GM19455 (cell line): ENCODE measurements around the gene PHKA2.

ENCODE experiments used
- ATAC-seq: cut with Tn5 transposase; IDR thresholded peaks from one replicate; pipeline ENCODE4 v1.9.1; 2021; ENCODE audit not compliant: unreplicated experiment

PHKA2 gene

DNA sequence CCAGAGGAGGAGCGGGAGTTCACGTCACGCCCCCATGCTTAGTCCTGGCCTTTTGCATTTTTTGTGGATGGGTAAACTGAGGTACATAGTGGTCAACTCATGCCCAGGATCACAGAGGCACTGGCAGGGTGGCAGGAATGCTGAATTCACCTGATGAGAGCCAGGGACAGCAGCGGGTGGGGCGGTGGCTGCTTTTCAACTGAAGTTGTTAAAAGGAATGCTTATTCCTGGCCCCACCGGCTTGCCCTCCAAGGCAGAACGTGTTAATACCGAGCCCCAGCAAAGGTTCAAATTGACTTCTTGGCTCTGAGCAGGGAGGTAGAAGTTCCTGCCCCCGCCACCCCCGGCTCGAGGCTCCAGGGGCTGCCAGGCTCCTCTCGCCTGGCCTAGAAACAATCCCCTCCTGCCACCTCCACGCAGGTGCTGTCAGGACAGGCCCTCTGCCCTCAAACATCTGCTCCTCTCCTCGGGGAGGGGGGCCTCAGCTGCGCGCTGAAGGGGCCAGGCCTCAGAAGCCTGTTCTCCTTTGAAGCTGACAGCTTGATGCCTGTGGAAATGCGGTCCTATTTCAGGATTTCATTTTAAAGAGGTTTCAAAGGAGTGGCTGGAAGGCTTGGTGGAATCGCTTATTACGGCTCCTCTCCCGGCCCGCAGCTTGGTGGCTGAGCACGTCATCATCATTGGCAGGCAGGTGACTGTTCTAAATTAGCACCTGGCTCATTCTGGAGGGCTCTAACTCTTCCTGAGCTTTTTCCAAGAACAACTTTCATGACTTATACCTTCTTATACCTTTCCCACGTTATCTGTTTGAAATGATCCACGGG lies 93.0 kb downstream of the PHKA2 start:
- ATAC-seq = no peak

DNA sequence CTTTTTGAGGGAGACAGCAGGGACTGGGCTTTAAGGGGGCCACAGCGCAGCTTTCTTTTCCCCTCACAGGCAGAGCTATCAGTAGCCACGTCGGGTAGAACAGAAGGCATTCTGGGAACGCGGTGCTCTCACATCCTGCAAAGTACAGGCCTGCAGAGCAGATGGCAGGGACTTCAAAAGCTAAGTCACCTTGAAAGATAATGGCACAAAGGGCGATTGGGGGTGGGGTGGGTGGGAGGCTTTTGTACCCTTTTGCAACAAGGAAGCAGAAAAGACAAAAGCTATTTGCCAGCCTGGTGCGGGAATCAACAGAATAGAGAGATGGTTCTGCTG lies 93.9 kb downstream of the PHKA2 start:
- no peak for ATAC-seq

DNA sequence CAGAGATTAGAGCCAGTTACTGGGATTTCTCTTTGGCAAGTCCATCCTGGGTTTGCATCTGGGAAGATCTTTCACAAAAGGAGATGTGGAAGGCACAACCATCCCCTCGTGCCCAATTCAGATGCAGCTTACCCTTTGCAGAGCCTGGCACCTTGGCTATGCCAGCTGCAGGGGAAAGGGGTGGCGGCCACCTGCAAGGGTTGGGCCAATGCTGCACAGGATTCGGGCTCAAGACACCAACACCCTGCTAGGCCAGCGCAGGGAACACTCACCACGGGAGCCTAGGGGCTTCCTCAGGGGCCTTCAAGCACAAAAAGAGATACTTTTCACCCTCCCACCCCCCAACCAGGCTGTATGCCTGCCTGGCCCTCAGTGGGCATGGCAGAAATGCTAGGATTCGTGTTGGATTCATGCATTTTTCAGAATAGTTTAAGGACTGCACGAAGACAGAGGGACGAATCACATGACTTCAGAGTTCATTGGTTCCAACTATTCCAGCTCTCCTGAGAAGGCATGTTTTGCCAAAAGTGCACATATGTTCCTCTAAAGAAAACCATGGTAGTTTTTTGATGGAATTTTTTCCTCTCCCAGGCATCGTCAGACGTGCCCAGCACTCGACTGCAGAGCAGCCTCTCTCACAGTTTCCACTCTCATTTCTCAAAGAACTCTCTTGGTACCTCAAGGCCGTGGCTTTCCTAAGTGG lies 94.4 kb downstream of the PHKA2 start:
- no peak for ATAC-seq

DNA sequence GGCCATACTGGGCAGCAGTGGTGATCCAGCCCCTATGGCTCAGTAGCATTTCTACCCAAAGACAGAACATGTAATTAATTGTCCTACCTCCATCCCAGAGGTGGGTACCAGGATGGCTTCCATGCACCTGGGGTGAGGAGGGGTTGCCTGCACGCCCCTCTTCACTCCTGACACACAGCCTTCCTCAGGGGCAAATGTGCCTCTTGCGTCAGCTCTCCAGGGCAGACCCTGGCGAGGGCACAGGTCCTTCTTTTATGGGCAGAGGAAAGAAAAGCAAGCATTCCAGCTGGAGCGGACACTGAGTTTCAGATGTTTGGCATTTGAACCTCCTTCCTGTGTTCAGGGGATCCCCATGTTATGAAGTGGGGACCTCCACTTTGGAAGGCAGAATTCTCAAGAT lies 95.6 kb downstream of the PHKA2 start:
- ATAC-seq = no peak

DNA sequence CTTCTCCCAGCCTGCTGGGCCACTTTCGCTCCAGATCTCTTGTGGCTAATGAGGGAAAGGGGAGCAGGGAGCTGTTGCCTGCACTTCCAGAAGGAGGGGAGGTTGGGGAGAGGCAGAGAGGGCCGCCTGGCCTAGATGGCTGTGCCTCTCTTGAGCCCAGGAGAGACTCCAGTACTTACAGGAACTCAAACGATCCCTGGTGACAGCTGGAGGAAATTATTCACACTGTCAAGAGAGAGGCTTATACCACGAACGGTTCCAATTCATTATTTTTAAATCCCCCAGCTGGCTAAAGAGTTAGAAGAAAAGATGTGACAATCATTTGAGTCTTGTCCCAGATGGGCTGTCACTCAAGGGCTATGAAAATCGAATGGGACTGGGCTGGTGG lies 96.1 kb downstream of the PHKA2 start:
- ATAC-seq = no peak

DNA sequence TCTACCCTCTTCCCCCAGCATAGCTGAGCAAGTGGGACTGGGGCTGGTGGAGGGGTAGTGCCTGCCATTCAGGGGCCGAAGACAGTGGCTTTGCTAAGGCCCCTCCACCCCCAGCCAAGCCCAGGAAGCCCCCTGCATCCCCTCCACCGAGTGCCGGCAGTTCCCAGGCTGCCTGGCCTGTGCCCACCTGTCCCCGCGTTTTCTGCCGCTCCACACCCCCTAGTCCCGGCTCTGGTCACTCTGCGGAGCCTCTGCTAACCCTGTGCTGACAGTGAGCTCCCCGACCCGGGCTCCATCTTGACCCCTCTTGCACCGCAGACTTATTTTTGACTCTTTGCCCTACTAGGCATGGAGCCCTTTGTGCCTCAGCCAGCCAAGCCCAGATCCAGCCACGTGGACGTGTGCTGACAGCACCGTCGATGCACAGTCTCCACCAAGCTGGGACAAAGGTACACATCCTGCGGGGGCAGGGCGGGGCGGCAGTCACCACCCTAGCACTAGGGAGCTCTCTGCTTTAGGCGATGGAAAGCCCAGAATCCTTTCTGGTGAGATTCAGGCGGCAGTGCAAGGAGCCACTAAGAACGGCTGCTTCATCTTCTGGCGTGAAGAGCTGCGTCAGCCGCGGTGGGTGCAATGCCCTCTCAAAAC lies 96.6 kb downstream of the PHKA2 start:
- no peak for ATAC-seq

DNA sequence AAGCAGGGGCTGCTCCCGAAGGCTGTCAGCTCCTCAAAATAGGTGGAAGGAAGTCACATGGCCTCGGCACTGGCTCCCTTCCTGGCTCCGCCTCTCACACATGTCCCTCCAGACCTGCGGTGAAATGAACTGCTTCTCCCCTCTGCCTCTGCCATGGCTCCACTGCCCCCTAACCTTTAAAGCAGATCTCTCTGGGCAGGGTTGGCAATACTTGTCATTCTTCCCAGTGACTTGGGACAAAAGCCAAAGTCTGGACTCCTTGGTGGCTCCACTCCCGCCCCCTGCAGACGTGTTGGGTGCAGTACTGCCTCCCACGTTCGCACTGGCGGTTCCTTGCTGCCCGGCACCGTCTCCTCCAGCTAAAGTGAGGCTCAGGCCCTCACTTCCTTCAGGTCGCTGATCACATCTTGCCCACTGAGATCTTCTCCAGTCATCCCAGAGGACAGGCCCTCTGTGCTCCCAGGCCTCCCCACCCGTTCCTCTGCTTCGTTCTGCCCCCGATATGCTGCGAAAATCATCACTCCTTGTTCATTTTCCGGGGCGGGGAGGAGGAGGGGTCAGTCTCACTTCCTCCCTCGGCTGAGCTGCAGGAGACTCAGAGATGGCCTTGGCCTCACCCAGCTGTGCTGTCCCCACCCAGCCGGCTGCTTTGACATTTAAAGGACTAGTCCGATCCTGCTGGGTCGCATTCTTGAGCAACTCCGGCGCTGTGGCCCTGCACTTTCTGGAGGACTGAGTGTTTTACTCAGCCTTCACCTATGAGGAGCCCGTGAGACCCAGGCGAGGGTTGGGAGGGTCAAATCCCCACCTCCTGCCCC lies 97.4 kb downstream of the PHKA2 start:
- peak; percentile 81 for ATAC-seq

DNA sequence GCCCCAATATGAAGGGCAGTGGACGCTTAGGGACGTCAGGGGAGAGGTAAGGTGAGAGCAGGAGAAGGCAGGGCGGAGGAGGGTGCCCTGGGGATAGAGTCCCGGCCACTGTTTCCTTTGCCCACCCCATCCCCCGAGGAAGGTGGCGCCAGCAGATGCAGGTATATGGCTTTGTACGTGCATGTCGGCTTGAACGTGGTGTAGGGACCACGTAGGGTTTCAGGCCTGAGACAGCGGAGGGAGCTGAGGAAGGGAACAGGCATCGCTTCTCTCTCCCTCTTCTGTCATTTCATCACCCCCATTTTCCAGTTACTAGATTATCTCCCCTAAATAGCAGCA lies 97.9 kb downstream of the PHKA2 start:
- peak; percentile 39 for ATAC-seq

DNA sequence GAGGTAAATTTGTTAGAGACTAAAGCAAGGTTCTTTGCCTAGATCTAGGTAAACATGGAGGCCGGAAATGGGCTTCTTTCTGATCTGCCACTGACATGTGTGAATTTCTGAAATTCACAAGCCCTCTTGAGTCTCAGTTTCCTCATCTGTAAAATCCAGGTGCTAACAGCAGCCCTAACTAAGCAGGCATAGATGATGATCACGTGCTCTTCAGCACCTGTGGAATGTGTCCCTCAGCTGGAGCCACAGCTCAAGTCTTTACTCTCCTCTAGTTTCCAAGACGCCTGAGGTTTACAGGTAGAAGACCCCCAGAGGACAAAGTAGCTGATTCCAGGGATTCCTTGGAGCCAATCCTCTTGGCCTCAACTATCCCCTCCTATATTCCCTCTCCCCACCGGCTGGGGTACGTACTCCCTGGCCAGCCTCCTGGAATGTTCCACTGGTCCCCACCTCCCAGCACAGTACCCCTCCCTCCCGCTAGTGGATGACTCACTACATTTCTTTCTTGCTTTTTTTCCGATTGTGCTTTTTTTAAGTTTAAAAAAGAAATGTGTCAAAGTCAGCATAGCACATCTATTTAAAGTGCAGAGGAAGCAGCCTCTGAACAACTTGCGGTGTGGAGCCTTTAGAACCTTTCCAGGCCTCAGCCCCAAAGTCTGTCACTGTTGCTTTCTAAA lies 98.4 kb downstream of the PHKA2 start:
- ATAC-seq = peak; percentile 12

DNA sequence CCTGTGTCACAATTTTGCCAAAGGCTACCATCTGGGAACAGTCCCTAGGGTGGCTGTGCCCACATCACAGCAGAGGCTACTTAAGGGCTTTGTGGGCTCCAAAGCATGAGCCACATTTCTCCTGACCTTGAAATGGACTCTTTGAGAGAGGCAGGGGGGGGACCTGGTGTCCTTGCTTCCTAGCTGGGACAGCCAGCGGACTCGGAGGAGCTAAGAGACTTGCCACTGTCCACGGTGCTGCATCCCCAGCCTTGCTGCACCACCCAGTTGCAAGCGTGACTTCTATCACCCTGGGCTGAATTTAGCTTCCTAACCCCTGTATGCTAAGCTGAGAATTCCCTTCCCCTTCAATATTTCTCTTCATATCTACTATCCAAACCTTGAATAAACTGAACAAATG lies 99.0 kb downstream of the PHKA2 start:
- no peak for ATAC-seq

DNA sequence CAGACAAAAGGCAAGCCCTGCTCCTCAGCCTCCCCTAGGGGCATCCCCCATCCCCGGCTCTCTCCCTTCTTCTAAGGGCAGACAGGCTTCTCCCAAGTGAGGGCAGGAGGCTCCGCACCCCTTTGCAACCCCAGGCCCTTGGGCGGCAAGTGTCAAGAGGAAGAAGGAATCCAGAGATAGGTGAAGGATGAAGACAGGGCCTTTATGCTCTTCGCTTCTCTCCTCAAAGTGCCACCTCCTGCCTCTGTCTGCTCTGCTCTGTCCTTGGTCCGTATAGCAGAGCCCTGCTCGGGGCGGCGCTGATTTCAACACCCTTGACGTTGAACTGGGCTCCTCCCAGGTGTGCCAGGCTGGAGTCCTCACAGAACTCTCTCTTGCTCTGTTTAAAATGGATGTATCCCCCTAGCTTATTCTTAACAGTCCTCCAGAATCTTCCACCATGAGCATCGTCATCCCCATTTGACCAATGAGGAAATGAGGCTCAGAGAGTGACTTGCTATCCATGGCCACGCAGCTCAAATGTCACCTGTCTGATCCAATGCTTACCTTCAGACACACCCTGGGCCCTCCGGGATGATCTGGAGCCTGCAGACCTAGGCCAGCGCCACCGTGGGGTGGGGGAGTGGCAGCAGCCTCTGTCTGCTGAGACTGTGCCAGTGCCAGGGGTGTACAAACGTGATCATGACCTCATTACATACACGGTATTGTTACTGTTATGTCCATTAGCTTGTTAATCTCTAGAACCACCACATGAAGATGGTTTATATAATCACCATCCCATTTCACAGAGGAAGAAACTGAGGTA lies 99.8 kb downstream of the PHKA2 start:
- no peak for ATAC-seq

DNA sequence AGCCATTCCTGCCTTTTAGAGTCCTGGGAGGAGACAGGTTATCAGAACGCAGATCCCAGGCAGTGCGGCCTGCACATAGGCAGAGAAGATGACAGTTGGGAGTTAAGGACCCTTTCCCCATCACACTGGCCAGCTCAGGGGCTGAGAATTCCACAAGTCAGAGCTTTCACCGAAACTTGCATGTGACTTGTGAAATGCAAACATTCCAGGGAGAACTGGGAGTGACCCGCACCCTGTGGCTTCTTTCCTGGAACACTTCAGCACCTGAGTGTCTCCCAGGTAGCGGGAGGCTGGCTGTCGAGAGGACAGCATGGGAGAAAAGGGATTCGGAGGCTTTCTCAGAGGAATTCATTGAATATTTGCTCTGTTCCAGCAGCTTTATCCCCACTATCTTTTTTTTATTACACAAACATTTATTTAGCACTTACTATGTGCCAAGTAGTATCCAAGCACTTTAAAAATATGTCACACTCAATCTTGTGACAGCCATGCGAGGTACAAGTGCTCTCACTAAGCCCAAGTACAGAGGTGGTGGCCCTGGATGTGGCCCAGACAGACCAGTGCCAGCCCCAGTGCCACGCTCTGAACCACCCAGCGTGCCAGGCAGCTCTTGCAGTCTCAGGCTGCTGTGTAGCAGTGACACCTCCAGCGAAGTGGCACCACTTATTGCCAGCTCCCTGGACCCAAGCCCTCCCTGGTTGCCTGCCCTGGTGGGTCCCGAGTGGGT lies 100.5 kb downstream of the PHKA2 start:
- ATAC-seq = no peak

DNA sequence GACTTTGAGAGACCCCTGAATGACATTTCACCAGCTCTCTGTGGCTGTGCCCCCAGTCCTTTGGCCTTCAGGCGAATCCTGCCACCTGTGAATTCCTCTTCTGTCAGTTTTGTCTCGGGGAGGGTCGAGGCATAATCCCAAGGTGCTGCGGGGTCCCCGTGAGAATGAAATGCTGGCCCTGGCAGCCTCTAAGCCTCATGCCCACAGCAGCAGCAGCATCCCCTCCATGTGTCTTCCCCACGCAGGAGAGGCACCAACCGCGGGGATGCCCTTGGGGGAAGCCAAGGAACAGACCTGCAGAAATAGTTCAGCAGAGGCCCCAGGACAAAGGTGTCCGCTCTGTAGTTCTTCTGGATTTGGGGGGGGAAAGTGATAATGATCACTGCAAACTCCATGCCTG lies 104.8 kb downstream of the PHKA2 start:
- no peak for ATAC-seq

DNA sequence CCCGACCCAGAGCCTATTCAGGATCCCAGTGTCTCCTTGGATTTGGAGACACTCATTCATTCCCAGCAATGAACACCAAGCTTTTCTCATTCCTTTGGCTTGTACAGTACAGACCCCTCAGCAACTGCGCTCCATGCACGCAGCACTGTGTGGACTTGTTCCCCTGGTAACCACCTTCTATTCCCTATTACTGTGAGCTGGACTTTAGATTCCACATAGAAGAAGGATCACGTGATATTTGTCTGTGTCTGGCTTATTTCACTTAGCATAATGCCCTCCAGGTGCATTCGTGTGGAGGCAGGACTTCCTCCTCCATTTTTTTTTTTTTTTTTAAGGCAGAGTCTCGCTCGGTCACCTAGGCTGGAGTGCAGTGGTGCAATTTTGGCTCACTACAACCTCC lies 106.4 kb downstream of the PHKA2 start:
- ATAC-seq = no peak

DNA sequence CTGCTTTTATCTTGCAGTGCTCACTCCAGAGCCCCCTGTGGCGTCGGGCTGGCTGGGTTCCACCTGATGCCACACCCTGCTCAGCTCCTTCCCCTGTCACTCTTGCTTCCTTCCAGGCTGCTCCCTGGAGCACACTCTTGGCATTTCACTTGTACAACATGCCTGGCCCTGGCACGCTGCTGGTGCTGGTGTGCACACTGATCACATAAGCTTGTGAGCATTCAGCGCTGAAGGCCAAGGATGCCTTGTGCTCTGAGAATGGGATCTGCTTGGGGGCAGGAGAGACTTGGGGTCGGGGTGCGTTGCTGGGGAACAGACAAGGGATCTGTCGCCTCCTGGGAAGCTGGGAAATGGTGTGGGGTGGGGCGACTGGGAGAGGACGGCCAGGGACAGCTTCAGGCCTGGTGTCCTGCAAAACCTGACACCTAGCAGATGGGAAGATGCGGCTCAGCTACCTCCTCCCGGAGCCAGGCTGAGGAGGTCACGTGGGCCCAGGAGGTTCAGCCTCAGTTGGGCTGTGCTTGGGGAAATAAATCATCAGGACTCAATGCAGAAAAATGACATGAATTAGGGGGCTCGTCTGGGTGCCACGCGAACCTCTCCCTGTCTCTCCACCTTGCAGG lies 108.5 kb downstream of the PHKA2 start:
- ATAC-seq = no peak

DNA sequence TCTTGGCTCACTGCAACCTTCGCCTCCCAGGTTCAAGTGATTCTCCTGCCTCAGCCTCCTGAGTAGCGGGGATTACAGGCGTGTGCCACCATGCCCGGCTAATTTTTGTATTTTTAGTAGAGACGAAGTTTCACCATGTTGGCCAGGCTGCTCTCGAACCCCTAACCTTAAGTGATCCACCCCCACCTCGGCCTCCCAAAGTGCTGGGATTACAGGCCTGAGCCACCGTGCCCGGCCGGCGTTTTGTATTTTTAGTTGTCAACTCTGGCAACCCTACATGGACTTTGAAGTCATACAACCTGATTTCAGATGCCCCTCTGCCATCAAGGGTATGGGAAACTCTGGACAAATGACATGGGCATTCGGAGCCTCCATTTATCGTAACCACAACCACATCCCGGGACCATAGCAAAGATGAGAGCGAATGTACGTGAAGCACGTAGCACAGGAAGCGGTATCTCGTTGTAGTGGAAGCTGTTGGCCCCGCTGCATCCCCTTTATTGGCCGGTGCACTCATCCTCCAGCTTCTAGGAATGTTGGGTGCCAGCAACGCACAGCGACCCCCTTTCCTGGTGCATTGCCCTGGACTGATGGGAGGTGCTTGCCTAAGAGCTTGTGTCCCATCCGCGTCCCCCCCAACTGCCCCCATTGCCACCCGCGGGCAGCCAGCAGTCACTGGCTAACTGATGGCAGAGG lies 109.2 kb downstream of the PHKA2 start:
- no peak for ATAC-seq

DNA sequence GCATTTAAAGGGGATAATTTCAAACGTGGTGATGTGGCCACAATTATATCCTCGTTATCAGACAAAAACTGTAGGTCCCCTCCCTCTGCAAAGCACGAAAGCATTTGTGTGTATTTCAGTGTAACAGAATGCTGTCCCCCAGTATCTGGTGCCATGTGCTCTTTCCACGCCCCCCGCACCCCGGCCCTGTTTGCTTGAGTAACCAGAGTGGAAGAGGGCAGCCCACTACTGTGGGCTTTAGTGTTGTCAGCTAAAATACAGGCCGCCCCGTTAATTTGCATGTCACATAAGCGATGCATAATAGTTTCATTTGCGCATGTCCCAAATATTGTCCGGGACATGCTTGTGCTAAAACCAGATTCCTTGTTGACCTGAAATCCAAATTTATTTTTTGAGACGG lies 110.1 kb downstream of the PHKA2 start:
- ATAC-seq = no peak

DNA sequence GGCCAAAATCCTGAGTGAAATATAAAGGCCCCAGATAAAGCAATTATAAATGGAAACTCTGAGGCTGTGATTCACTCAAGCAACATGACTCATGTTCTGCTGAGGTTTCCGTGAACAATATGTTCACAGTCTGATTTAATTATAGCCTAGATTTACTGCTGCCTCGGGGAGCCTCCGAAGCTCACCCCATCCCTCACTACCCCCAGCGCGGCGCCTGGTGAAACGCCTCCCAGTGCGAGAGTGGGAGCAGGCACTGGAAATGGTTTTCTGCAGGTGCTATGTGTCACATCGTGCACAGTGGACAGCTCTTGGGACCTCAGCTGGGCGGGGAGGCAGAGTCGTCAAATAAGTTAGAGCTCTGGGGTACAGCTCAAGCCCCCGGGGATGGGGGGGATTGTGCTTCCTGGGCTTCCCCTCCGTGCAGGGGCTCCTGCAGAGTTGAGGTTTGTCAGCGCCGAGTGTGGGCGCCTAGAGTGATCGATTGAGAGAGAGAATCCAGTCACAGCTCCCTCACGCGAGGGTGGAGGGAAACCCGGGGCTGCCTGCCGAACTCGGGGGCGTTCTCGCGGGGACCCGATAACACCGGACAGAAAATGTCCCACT lies 110.6 kb downstream of the PHKA2 start:
- ATAC-seq = no peak
